AG09309 (cell line): ENCODE results near the gene TPO.

ENCODE experiments used
- DNase-seq: peaks from one replicate; pipeline ENCODE4 v3.0.0-alpha.2; 2010; ENCODE audit warnings: low read depth
- H3K4me3 ChIP-seq: 2 replicates; pipeline ENCODE4 v1.5.1; 2011; ENCODE audit warnings: mild to moderate bottlenecking, low read depth, low read length, moderate library complexity; ENCODE audit not compliant: control insufficient read depth
- CTCF ChIP-seq: IDR thresholded peaks from 2 replicates; pipeline ENCODE4 v1.5.1; 2011; ENCODE audit warnings: mild to moderate bottlenecking, low read depth, low read length, inconsistent platforms; ENCODE audit not compliant: insufficient read depth, control insufficient read depth; ENCODE audit errors: missing control alignments

TPO gene

GRCh38 chr2:1503471-1504310 lies 90.4 kb downstream of the TPO start:
- no peak for DNase-seq
- no peak for TF ChIP-seq CTCF

GRCh38 chr2:1504311-1504750 lies 91.1 kb downstream of the TPO start:
- DNase-seq, result no peak
- no peak for TF ChIP-seq CTCF
- H3K4me3 ChIP-seq, result no peak overlapping the region

More at GRCh38 chr2:1503471-1504310, 90.4 kb downstream of the TPO start:
- no peak overlapping the region for H3K4me3 ChIP-seq

- no peak for TF ChIP-seq CTCF
- DNase-seq, result no peak
- H3K4me3 ChIP-seq, result no peak overlapping the region
Observed at GRCh38 chr2:1505031-1505441, 91.8 kb downstream of the TPO start.

GRCh38 chr2:1509271-1510065 lies 96.2 kb downstream of the TPO start:
- TF ChIP-seq CTCF, result no peak
- no peak for DNase-seq
- no peak overlapping the region for H3K4me3 ChIP-seq

- no peak for TF ChIP-seq CTCF
- DNase-seq, result no peak
- H3K4me3 ChIP-seq, result no peak overlapping the region
Observed at GRCh38 chr2:1510176-1510575, 96.9 kb downstream of the TPO start.

- no peak for TF ChIP-seq CTCF
- H3K4me3 ChIP-seq, result no peak overlapping the region
- no peak for DNase-seq
Observed at GRCh38 chr2:1511455-1511854, 98.2 kb downstream of the TPO start.
